T-helper 17 cell (primary cell): ENCODE measurements around the gene TRDN. TPM values are rescaled to one million over a fixed set of nuclear protein-coding genes. Genes with fewer than 3 reads are reported as not detected.

Experiments used
- ATAC-seq: fragments of 150-1000 bp; cut with Tn5 transposase; 2 replicates; pipeline ENCODE4 v1.10.0; 2021; ENCODE audit warnings: mild to moderate bottlenecking, moderate library complexity
- DNase-seq, 3 donors: peaks; one replicate each; pipeline versions ENCODE4 v3.0.0 to v3.0.0-alpha.2; 2020 to 2021
- H3K9me3 ChIP-seq: one replicate; pipeline ENCODE4 v1.7.0; 2013; ENCODE audit warnings: low read length, mild to moderate bottlenecking; ENCODE audit not compliant: control insufficient read depth, poor library complexity, severe bottlenecking
- H3K27ac Mint-ChIP-seq: one replicate; pipeline ENCODE4 v1.8.0; 2022; ENCODE audit warnings: mild to moderate bottlenecking, moderate library complexity, mixed read lengths
- H3K27me3 Mint-ChIP-seq: one replicate; pipeline ENCODE4 v1.8.0; 2022; ENCODE audit warnings: mixed read lengths
- H3K36me3 Mint-ChIP-seq: one replicate; pipeline ENCODE4 v1.8.0; 2022; ENCODE audit warnings: low read depth, mixed read lengths
- H3K4me1 Mint-ChIP-seq: one replicate; pipeline ENCODE4 v1.8.0; 2022; ENCODE audit warnings: mild to moderate bottlenecking, mixed read lengths
- H3K4me3 Mint-ChIP-seq: one replicate; pipeline ENCODE4 v1.8.0; 2022; ENCODE audit warnings: mild to moderate bottlenecking, moderate library complexity, mixed read lengths
- total RNA-seq, 4 donors: library from RNA in 2 of 4; stranded (reverse) in 2 of 4; gene quantifications; one replicate each; pipeline ENCODE4 v1.2.3 and lab custom pipeline; 2022 to 2026

Gene TRDN
- total RNA-seq, 2 donors from 2014 or later: not detected

DNA sequence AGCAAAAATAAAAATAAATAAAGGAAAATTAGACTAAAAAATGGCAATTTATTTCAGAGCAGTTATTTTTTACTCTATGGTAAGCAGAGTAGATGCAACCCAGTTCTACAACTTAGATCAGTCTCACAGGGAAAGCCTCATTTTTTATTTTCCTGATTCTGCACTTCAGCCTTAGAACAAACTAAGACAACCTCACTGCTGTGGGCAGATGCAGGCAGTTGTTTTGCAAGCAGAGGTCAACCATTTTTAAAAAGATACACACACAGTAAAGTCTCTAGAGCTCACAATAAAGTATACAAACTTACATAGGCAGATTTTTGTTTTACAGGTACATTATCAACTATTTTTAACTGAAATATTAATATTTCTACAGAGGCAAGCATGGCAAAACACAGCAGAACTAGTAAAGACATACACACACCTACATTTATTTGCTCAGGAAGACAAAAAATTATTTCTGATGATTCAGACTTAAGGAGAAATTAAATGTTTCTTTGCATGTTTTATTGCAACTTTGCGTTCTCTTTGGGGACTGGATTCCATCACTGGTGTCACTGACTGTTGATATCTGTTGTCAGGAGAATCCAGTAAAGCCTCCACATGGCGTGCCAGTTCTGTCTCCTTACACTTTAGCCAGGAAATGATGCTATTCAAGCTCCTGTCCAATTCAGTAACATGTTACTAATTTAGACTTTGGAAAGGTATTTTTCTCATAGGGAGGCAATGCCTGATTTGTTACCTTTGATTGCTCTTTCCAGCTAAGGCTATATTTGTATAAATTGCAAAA, 102.7 kb downstream of the TRDN start:
- ATAC-seq (no peak), DNase-seq (no peak)
- Mint-ChIP-seq H3K36me3 (no peaks in the 10 kb centered on the region), H3K27ac (no peak overlapping the region), H3K4me3 (no peak overlapping the region), H3K27me3 (no peaks in the 10 kb centered on the region), H3K4me1 (no peaks in the 10 kb centered on the region)
- no peaks in the 10 kb centered on the region for H3K9me3 ChIP-seq

DNA sequence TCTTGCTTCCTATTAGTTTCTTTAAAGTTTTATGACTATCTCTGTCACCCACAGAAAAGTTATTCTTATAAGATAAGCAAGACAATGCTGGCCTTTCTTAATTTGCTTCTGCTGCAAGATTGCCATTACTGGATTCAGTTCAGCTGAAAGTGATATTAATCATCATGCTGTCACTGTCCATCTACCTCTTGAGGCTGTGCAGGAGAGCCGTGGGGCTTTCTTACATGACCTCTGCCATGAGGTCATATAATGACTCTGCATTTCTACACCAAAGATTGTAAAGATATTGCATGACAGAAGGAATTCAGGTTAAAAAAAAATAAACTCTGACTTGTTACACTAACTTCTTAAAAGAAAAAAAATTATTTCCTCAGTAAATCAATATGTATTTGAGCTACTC, 106.9 kb downstream of the TRDN start:
- Mint-ChIP-seq H3K36me3 (no peaks in the 10 kb centered on the region), H3K4me1 (no peaks in the 10 kb centered on the region), H3K4me3 (no peak overlapping the region), H3K27me3 (no peaks in the 10 kb centered on the region), H3K27ac (no peak overlapping the region)
- H3K9me3 ChIP-seq: no peaks in the 10 kb centered on the region
- DNase-seq (no peak), ATAC-seq (no peak)

DNA sequence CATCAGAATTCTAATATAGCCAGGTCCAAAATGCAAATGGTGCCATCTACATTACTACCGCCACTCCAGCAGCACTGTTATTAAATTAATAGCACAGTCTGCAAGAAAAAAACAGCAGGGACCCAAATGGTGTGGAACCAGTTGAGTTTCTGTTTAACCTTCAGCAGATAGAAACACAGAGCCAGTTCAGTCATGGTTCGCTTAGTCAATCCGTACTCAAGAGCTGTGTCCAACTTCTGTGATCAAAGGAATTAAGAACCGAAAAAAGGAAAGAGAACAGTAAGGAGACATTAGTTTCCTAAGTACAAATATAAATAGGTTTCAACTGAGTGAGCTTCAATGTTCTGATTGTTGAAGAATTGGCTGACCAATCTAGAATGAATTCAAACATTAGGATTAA, 107.7 kb downstream of the TRDN start:
- H3K4me3 Mint-ChIP-seq: no peak overlapping the region
- no peaks in the 10 kb centered on the region for H3K4me1 Mint-ChIP-seq
- no peaks in the 10 kb centered on the region for H3K27me3 Mint-ChIP-seq
- DNase-seq (no peak), ATAC-seq (no peak)
- no peaks in the 10 kb centered on the region for H3K9me3 ChIP-seq
- no peak overlapping the region for H3K27ac Mint-ChIP-seq
- H3K36me3 Mint-ChIP-seq: no peaks in the 10 kb centered on the region

DNA sequence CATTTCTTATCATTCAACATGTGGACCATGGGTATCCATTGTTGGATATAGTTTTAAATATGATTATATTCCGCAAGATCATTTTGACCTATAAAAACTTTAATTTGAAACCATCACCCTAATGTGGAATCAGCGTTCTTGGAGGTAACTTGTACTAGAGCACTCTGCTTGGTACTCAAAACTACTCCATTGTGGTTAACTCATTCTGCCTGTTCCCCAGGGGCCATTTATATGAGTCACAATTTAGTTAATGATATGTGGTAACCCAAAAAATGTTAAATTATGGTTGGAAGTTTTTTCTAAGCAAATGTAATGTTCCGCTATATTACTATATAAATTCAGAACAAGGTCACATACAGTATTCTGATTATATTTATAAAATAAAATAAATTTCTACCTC, 109.3 kb downstream of the TRDN start:
- no peak overlapping the region for H3K4me3 Mint-ChIP-seq
- no peak for ATAC-seq
- H3K27ac Mint-ChIP-seq: no peak overlapping the region

DNA sequence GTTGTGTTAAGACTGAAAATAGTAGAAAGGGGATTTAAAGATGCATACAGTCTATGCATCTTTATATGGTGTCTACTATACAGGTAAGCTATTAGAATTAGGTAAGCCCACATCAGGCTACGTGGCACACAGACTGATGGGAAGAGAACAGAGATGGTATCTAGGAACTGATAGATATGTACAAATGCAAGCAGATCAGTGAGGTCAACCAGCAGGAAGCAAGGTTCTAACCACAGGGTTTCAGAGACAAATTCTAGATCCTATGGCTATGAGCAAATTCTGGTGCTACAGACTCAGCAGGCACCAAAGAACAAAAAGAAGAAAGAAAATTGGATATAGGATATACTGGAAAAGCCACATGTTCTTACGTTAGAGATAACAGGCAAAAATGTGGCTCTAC, 110.6 kb downstream of the TRDN start:
- no peaks in the 10 kb centered on the region for H3K4me1 Mint-ChIP-seq
- no peaks in the 10 kb centered on the region for H3K36me3 Mint-ChIP-seq
- no peaks in the 10 kb centered on the region for H3K27me3 Mint-ChIP-seq
- no peaks in the 10 kb centered on the region for H3K9me3 ChIP-seq
- ATAC-seq (no peak), DNase-seq (no peak)
- H3K4me3 Mint-ChIP-seq: no peak overlapping the region
- no peak overlapping the region for H3K27ac Mint-ChIP-seq

More for the DNA sequence above, 109.3 kb downstream of the TRDN start:
- Mint-ChIP-seq H3K4me1 (no peaks in the 10 kb centered on the region), H3K36me3 (no peaks in the 10 kb centered on the region), H3K27me3 (no peaks in the 10 kb centered on the region)
- H3K9me3 ChIP-seq: no peaks in the 10 kb centered on the region
- no peak for DNase-seq

DNA sequence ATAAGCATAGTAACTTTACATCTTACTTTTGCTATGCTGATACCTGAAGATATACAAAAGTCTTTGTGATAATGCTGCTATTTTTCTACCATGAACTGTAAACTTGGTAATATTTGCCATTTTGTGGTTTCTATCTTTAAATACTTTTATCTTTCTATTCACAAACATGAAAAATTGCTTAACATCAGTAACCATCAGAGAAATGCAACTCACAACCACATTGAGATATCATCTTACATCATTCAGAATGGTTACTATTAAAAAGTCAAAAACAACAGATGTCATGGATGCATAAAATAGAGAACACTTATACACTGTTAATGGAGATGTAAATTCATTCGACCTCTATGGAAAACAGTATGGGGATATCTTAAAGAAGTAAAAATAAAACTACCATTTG, 112.0 kb downstream of the TRDN start:
- H3K4me1 Mint-ChIP-seq: no peaks in the 10 kb centered on the region
- H3K27me3 Mint-ChIP-seq: no peaks in the 10 kb centered on the region
- no peak for DNase-seq
- H3K9me3 ChIP-seq: no peaks in the 10 kb centered on the region
- no peak overlapping the region for H3K4me3 Mint-ChIP-seq
- no peaks in the 10 kb centered on the region for H3K36me3 Mint-ChIP-seq
- no peak overlapping the region for H3K27ac Mint-ChIP-seq
- ATAC-seq: no peak

DNA sequence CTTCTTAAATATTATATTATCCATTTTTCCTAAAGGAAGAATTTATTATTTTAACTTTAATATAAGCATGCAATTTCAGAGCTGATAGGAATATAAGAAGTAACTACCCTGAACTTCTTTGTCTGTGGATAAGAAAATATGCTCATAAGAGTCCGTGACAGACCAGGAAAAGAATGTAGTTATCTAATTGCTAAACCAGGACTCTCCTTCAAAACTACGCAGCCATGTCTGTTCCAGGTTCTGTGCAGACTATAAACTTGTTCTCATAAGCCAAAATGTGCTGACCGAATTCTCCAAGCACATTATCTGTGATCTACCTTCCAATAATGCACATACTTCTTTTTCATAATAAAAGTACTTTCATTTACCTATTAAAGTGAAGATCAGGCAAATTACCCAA, 116.5 kb downstream of the TRDN start:
- no peaks in the 10 kb centered on the region for H3K9me3 ChIP-seq
- no peak overlapping the region for H3K4me3 Mint-ChIP-seq
- DNase-seq (no peak), ATAC-seq (no peak)
- no peaks in the 10 kb centered on the region for H3K27me3 Mint-ChIP-seq
- no peak overlapping the region for H3K27ac Mint-ChIP-seq
- no peaks in the 10 kb centered on the region for H3K36me3 Mint-ChIP-seq
- H3K4me1 Mint-ChIP-seq: no peaks in the 10 kb centered on the region

DNA sequence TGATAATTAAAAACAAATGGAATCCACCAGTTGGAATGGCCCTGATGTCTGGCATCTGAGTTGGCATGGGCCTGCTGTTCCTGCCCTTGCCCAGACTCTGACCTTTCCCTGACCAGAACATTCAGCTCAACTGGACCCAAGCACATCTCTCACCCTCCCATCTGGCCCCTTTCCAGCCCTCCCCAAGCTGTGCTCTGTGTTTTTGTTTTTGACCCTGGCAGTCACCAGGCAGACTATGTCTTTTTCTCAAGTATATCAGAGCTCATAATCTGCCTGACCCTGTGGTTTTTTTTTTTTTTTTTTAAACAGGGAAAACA, 117.6 kb downstream of the TRDN start:
- H3K4me3 Mint-ChIP-seq: no peak overlapping the region
- no peak for DNase-seq
- H3K36me3 Mint-ChIP-seq: no peaks in the 10 kb centered on the region
- no peak overlapping the region for H3K27ac Mint-ChIP-seq
- no peak for ATAC-seq
- no peaks in the 10 kb centered on the region for H3K4me1 Mint-ChIP-seq
- no peaks in the 10 kb centered on the region for H3K27me3 Mint-ChIP-seq
- H3K9me3 ChIP-seq: no peaks in the 10 kb centered on the region

DNA sequence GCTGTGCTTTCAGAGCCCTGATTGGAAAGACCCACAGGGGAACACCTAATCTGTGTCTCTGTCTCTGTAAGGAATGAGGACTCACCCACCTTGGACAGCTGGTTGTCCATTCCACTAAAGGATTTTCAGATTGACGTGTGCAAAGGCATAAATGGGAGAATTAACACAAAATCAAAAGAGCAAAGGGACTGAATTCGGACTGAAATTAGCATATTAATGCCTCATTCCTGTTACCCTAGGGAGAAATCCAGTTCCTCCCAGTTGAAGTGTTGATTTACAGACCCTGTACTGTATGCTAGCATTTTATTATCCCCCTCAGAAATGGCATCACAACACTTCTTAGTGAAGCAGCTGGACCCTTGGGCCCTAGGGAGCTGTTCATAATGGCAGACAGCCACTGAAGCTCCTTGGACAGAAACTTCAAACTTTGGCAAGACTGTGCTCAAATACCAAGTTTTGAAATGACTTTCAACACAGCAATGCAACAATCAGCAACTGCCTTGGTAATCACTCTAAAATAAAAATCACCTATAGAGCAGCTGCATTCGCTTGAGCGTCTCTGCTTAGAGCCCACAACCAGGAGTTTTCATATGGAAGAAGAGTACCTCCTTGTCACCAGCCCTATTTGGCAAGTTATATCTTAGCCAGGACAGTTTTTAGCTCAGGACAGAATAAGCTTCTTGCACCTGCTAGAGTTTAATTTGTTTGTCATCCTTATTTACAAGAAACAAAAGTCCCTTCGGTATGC, 118.1 kb downstream of the TRDN start:
- no peak for DNase-seq
- no peaks in the 10 kb centered on the region for H3K27me3 Mint-ChIP-seq
- H3K27ac Mint-ChIP-seq: no peak overlapping the region
- no peaks in the 10 kb centered on the region for H3K4me1 Mint-ChIP-seq
- no peak for ATAC-seq
- no peaks in the 10 kb centered on the region for H3K36me3 Mint-ChIP-seq
- no peaks in the 10 kb centered on the region for H3K9me3 ChIP-seq
- no peak overlapping the region for H3K4me3 Mint-ChIP-seq

DNA sequence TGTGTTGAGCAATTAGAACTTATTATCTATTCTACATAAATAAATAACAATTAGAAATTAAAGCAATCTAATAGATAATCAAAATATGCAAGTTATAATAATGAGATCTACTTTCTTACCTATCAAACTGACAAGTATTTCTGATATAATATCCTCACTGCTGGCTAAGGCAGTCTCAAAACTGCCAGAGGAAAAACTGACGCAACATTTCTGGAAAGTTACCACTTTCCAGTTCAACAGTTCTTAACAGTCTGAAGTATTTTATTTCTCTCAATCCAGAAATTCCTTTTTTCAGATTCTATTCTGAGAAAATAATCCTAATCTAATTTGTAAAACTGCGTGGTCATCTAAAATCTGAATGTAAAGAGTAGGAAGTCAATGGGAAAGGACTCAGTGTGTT, 121.0 kb downstream of the TRDN start:
- H3K9me3 ChIP-seq: no peaks in the 10 kb centered on the region
- Mint-ChIP-seq H3K4me3 (no peak overlapping the region), H3K27ac (no peak overlapping the region), H3K36me3 (no peaks in the 10 kb centered on the region), H3K27me3 (no peaks in the 10 kb centered on the region), H3K4me1 (no peaks in the 10 kb centered on the region)
- ATAC-seq (no peak), DNase-seq (no peak)

DNA sequence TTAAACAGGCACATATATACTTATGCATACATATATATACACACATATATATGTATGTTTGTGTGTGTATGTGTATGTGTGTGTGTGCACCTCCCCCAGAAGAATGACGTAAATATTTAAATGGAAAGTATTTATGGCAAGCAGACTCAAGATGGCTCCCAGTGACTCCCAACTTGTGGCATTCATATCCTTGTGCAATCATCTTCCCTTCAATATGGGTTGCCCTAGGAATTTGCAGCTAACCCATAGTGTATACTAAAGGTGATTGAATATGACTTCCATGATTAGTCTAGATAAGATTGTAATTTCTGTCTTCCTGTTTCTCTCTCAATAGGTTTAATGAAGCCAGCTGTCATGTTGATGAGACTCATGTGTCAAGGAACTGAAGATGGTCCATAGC, 127.6 kb downstream of the TRDN start:
- Mint-ChIP-seq H3K4me1 (no peaks in the 10 kb centered on the region), H3K27ac (no peak overlapping the region), H3K4me3 (no peak overlapping the region), H3K36me3 (no peaks in the 10 kb centered on the region), H3K27me3 (no peaks in the 10 kb centered on the region)
- no peaks in the 10 kb centered on the region for H3K9me3 ChIP-seq
- ATAC-seq: no peak
- no peak for DNase-seq

DNA sequence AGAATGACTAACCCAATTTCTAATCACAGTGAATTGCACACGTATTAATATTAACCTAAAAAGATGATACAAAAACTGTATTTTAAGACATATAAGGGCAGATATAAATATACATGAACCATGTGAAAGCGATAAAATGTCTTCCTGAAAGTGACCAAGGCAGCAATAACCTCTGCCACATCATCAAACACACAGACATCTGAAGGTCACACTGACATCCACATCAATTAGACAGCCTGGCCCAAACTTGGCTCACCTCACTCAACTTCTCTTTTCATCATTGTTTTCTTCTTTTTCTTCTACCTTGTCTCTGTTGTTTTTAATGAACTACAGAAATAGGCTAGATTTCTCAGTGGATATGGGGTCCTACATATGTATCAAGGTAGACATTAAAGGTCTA, 128.5 kb downstream of the TRDN start:
- H3K9me3 ChIP-seq: no peaks in the 10 kb centered on the region
- Mint-ChIP-seq H3K27ac (no peak overlapping the region), H3K4me3 (no peak overlapping the region), H3K27me3 (no peaks in the 10 kb centered on the region), H3K4me1 (no peaks in the 10 kb centered on the region), H3K36me3 (no peaks in the 10 kb centered on the region)
- DNase-seq (no peak), ATAC-seq (no peak)

DNA sequence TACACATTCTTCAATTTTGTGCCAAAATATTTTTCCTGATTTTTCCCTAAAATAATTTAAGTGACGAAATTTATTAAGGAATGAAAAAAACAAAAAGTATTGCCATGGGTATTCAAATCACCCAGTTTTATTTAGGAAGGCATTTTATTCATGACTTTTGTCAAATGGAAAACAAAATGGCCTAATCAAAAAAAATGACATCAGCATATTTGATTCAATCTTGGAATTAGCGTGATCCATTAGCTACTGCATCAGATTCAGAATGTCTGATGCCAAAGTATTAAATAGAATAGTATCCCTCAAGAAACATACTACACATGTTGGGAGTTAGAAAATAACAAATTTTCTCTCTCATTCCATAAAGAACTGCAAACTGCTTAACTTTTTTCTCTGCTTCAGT, 129.2 kb downstream of the TRDN start:
- Mint-ChIP-seq H3K4me1 (no peaks in the 10 kb centered on the region), H3K27me3 (no peaks in the 10 kb centered on the region), H3K4me3 (no peak overlapping the region), H3K36me3 (no peaks in the 10 kb centered on the region), H3K27ac (no peak overlapping the region)
- ATAC-seq (no peak), DNase-seq (no peak)
- H3K9me3 ChIP-seq: no peaks in the 10 kb centered on the region

DNA sequence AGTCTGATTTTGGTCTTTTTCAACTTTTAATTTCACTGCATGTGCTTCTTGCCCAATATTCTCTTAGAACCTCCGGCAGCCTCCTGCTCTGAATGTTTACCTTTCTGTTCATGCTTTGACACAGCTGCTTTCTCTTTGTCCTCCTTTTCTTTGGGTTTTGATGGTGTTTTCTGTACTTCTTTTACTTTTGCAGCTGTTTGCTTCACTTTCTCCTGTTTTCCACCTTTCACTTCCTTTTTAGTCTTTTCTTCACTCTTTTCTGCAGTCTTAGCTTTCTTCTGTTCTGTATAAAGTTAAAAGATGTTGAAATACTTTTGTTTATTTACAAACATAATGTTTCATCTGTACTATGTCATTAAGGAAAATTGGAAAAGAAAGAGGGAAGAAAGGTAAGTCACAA, 133.1 kb downstream of the TRDN start:
- ATAC-seq (no peak), DNase-seq (no peak)
- H3K4me3 Mint-ChIP-seq: no peak overlapping the region
- H3K27ac Mint-ChIP-seq: no peak overlapping the region
- H3K36me3 Mint-ChIP-seq: no peaks in the 10 kb centered on the region
- no peaks in the 10 kb centered on the region for H3K9me3 ChIP-seq
- no peaks in the 10 kb centered on the region for H3K4me1 Mint-ChIP-seq
- no peaks in the 10 kb centered on the region for H3K27me3 Mint-ChIP-seq
